ENCODE data around the gene ZKSCAN3.
"Not testable (repeated sequence)": the region's sequence is repeated elsewhere in the genome, so short reads cannot be mapped to it uniquely, and the experiment has no call there.

Gene ZKSCAN3

DNA sequence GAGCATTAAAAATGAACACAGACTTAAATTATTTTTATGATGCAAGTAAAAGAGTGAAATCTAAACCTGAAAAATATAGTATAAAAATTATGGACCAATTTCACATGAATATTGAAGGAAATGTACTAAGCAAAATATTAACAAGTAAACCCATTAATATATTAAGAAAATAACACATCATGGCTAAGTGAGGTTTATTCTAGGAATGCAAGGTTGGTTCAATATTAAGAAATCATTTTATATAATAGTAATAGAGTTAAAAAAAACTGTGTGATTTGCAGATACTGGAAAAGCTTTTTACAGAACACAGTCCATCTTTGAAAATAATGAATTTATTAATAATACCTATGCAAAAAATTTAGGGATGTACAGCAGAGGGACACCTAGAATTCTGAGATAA, 28.9 kb downstream of the ZKSCAN3 start:
- no peak for DNase-seq

DNA sequence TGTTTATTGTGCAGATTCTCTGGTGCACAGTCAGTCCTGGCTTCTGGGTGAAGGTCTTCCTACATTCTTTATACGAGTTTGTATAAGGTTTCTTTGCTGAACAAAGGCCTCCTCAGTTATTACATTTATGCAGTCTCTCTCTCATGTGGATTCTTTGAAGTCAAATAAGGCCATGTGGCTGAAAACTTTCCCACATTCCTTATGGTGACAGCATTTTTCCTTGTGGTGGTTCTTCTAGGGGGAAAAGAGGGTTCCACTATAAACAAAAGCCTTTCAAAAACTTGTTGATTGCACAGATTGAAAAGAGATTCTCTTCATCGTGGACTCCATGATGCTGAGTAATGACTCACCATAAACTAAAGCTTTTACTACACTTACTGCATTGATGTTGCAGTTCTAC, 30.6 kb downstream of the ZKSCAN3 start:
- DNase-seq = no peak

DNA sequence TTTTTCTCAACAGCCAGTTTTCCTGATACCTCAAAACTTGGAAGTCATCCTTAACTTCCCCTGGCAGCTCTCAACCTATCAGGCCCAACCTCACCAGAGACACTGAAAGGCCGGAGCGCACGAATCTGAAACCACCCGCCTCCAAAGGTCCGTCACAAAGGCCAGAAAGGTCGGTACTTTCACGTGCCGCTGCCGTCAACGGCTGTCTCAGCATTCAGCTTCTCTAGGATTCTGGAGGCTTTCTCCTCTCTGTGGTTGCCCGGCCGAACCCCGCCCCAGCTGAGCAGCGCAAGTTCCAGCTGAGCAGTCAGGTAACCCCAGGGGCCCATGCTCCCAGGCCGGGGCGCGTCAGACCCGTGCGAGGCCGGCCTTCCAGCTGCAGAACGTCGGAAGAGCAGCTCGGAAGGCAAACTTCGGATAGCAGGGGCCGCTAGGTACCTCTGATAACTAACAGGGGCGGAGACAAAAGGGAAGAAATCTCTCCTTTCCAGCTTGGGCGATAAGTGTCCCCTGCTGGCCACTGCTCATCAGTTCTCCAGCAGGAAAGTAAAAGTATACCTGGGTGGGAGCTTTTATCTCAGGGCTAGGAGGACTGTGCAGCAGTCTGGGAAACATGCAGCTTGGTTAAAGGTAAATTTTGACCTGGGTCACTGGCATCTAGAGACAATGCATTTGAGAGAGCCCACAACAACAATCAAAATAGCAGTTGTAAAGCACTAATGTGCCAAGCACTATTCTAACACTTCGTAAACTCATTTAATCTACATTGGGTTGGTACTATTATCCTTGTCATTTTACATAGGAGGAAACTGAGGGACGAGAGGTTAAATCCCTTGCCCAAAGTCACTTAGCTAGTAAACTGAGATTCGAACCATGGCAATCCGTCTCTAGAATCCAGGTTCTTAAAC, 33.7 kb downstream of the ZKSCAN3 start:
- DNase-seq = no peak

DNA sequence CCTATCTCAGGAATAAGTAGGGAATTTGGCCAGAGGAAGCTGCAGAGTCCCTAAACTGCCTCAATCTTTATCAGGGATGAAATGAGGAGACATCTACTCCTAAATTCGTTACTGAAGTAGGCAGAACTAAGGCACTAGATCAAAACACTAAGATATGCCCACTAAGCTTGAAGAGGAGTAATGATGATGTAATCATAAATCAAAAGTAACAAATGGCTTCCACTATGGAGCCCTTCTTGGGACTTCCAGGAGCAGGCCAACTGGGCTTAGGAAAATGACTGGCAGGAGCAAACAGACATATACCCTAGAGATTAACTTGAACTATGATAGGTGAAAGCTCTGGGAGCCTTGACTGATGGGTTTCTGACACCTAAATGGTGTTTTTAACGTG, 34.4 kb downstream of the ZKSCAN3 start:
- DNase-seq = no peak

DNA sequence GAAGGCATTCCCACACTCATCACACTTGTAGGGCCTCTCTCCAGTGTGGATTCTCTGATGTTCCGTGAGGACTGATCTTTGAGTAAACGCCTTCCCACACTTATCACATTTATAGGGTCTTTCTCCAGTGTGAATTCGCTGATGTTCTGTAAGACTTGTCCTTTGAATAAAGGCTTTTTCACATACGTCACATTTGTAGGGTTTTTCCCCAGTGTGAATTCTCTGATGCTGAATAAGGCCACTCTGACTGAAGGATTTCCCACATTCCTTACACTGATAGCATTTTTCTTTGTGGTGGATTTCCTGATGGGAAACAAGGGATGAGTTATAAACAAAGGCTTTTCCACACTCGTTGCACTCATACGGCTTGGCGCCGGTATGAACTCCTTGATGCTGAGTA, 40.9 kb downstream of the ZKSCAN3 start:
- DNase-seq = no peak

- no peak for DNase-seq
Measured at GRCh38 chr6:28393912-28394662, 44.3 kb downstream of the ZKSCAN3 start.

- no peak for DNase-seq
Measured at GRCh38 chr6:28395918-28396317, 46.2 kb downstream of the ZKSCAN3 start.

DNA sequence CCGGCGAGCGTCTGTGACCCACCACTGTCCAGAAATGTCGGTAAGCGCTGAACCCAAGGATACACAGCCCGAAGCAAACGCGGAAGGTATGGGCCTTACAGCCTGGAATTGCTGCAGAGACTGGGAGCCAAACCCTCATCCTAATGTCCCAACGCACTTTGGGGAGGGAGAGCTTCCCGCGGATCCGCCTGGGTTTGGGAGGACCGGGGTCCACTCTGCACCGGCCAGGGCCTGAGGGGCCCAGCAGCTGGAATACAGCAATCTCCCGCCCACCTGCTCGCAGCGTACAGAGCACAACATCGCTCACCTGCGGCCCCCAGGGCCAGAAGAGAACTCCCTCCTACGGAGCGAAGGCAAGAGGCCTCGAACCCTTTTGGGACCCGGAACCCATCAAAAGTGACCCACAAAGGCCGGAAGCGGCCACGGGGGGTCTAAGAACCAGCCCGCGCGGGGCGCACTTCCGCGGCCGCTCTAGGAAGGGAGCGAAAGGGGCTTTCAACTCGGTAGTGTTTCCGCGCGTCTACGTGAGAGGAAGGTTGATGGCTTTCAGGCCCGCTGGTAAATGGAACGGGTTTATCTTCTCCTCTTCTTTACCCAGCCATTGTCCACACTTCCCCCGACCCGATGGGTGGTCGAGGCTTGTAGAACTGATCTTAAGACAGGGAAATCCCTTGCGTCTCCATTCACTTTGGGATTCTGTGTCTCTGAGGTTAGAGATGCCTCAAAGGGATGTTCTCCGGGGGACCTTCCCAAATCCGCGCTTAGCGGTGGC, 49.8 kb downstream of the ZKSCAN3 start, which contains the start of gene ZSCAN12:
Gene ZSCAN12, minus strand, starts transcription at position 398 of the 772 bp plus-strand sequence. CDS start 1,342 bp downstream, outside the sequence.
- DNase-seq = peak; percentile 65

GRCh38 chr6:28400122-28400451, 50.3 kb downstream of the ZKSCAN3 start:
- no peak for DNase-seq

DNA sequence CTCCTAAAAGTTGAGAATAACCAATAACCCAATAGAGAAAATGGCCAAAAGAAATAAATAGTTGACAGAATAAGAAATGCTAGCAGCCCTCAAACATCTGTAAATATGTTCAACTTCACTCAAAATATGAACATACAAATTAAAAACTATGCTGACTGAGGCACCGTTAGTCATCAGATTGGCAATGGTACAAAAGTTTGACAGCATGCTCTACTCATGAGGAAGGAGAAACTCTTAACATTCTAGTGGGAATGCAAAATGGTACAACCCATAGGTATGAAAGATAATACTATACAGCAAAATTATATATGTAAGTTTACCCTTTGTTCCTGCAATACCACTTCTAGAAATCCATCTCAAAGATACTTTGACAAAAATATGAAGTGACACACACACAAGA, 51.4 kb downstream of the ZKSCAN3 start:
- no peak for DNase-seq

GRCh38 chr6:28402197-28402596, 52.5 kb downstream of the ZKSCAN3 start:
- no peak for DNase-seq

GRCh38 chr6:28403923-28404322, 54.2 kb downstream of the ZKSCAN3 start:
- not testable (repeated sequence) for DNase-seq

DNA sequence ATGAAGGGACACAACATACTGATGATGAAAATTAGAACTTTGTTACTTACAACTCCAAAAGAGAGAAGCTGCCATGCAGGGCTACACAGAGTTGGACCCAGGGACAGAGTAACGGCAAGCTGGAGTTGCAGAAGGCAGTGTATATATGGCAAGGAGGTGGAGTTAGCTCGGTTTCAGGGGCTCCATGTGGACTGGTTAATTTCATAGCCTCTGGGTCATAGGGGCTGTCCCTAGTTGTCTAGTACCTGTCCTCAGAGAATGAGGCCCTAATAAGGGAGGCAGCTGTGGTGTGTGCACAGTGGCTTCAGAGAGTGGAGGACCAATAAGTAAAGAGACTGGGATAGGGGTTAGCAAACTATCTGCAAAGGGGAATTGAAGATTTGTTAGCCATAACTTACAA, 57.7 kb downstream of the ZKSCAN3 start:
- no peak for DNase-seq

DNA sequence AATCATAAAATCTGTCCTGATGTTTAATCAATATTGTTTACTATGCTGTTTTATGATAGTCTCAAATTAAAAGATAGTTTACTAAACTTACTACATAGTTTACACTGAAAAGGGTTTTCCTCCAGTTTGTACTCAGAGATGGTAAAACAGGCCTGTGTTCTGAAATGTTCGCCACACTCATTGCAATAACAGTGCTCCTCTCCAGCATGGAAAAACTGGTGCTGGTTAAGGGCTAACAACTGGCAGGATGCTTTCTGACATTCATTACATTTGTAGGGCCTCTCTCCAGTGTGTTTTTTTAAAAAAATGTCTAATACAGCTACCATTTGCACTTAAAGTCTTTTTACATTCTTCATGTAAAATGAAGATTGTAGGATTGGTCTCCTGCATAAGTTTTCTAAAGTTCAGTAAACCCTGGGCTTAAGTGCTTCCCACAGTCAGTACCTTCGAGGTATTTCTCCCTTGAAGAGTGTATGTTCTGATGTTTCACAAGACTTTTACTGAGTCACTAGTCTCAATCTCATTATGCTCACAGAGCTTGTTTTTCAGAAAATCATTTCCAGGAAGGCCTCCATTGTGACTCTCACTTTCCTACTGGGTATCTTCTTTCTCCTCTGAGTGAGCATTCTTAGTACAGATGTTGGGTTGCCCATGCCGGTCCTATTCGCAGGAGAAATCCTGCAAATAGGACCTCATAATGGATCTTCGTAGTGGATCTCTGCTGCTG, 58.5 kb downstream of the ZKSCAN3 start:
- DNase-seq = no peak

DNA sequence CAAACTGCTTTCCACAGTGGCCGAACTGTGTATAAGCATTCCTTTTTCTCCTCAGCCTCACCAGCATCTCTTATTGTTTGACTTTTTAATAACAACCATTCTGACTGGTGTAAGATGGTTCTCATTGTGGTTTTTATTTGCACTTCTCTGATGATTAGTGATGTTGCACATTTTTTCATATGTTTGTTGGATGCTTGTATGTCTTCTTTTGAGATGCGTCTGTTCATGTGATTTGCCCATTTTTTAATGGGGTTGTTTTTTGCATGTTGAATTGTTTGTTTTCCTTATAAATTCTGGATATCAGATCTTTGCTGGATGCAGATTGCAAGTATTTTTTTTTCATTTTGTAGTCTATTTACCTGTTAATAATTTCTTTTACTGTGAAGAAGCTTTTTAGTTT, 61.0 kb downstream of the ZKSCAN3 start:
- no peak for DNase-seq

- no peak for DNase-seq
Measured at GRCh38 chr6:28413681-28414080, 63.9 kb downstream of the ZKSCAN3 start.

All from effector CD4-positive, alpha-beta T cell (primary cell).